ENCODE data around the gene WNT16. TPM values are rescaled to one million over a fixed set of nuclear protein-coding genes. Genes with fewer than 3 reads are reported as not detected.
A peak's percentile ranks its signal among the peaks of the same experiment; 100 is the strongest.

The WNT16 gene
- total RNA-seq (ENCODE audit: low replicate concordance), result 0.64 and 1.1 TPM in 2 replicates
- long read RNA-seq, result 0 reads

- Mint-ChIP-seq H3K4me1 (ENCODE audit: unreplicated experiment) (peaks cover 10% of the 10 kb centered on the region), H3K27ac (peak within 1 kb of the TSS; percentile 13), H3K9me3 (no peaks in the 10 kb centered on the region), H3K27me3 (peaks cover 57% of the 10 kb centered on the region), H3K36me3 (no peaks in the 10 kb centered on the region), H3K4me3 (peak within 1 kb of the TSS; percentile 88)
- DNase-seq (ENCODE audit: extremely low spot score, unreplicated experiment), result no peak
- TF ChIP-seq, protein P1, sequence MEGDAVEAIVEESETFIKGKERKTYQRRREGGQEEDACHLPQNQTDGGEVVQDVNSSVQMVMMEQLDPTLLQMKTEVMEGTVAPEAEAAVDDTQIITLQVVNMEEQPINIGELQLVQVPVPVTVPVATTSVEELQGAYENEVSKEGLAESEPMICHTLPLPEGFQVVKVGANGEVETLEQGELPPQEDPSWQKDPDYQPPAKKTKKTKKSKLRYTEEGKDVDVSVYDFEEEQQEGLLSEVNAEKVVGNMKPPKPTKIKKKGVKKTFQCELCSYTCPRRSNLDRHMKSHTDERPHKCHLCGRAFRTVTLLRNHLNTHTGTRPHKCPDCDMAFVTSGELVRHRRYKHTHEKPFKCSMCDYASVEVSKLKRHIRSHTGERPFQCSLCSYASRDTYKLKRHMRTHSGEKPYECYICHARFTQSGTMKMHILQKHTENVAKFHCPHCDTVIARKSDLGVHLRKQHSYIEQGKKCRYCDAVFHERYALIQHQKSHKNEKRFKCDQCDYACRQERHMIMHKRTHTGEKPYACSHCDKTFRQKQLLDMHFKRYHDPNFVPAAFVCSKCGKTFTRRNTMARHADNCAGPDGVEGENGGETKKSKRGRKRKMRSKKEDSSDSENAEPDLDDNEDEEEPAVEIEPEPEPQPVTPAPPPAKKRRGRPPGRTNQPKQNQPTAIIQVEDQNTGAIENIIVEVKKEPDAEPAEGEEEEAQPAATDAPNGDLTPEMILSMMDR (conservative IDR thresholded peaks at IDR 0.05), result no peak
These were observed at the start of gene WNT16 for GRCh38 chr7:121328508-121329190. WNT16 (plus strand) TSS chr7:121329000; CDS start chr7:121329293, 293 bp downstream.

DNA sequence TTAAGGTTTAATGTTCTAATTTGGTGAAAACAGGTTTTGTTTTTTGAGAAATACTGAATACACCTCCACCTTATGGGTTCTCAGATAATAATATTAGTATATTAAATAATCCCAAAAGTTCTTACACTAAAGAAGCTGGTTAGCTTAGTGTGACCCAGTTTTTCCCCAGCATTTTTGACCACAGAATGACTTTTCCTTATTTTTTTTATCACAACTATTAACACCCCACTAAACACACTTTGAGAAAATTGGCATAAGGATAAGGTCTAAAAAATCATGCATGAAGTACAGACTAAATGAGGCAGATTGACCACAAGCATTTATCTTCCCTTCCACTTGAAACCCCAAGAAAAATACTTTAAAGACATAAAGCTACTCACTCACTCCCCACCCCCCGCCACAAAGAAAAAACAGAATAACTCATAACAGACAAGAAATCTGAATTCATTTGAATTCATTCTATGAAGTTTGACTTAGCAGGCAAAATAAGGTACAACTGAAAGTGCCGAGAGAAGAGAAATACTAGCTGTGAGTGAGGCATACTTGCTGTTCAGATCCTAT lies 49.7 kb upstream of the WNT16 start:
- Mint-ChIP-seq H3K4me3 (no peak overlapping the region), H3K27ac (no peak overlapping the region), H3K36me3 (no peaks in the 10 kb centered on the region), H3K9me3 (no peaks in the 10 kb centered on the region), H3K4me1 (ENCODE audit: unreplicated experiment) (no peaks in the 10 kb centered on the region), H3K27me3 (no peaks in the 10 kb centered on the region)
- no peak for DNase-seq (ENCODE audit: extremely low spot score, unreplicated experiment)
- TF ChIP-seq, protein P1 (conservative IDR thresholded peaks at IDR 0.05), result no peak

DNA sequence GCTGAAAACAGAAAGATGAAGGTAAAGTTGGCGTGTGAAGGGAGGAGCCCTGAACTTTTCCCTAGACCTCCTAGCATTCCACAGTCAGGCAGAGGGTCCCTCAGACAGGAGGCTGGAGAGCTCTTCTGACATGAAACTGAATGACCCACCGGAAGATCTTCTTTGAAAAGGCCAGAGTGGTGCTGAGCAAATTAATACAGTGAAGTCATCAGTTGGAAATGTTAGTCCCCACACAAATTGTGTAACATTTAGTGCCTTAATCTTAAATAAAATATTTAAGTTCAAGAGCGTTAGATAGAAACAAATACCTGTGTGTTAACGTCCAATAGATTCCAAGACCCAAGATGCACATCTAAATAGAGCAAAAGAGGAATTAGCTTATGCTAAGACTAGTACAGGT lies 49.0 kb upstream of the WNT16 start:
- Mint-ChIP-seq H3K36me3 (no peaks in the 10 kb centered on the region), H3K4me3 (no peak overlapping the region), H3K27ac (no peak overlapping the region), H3K4me1 (ENCODE audit: unreplicated experiment) (no peaks in the 10 kb centered on the region), H3K9me3 (no peaks in the 10 kb centered on the region), H3K27me3 (no peaks in the 10 kb centered on the region)
- TF ChIP-seq, protein P1 (conservative IDR thresholded peaks at IDR 0.05), result no peak
- DNase-seq (ENCODE audit: extremely low spot score, unreplicated experiment), result no peak

- no peaks in the 10 kb centered on the region for H3K4me1 Mint-ChIP-seq (ENCODE audit: unreplicated experiment)
- no peak overlapping the region for H3K4me3 Mint-ChIP-seq
- TF ChIP-seq, protein P1 (conservative IDR thresholded peaks at IDR 0.05), result no peak
- H3K9me3 Mint-ChIP-seq, result peaks cover 4% of the 10 kb centered on the region
- no peak for DNase-seq (ENCODE audit: extremely low spot score, unreplicated experiment)
- H3K36me3 Mint-ChIP-seq, result no peaks in the 10 kb centered on the region
- no peaks in the 10 kb centered on the region for H3K27me3 Mint-ChIP-seq
- H3K27ac Mint-ChIP-seq, result no peak overlapping the region
These were observed 48.1 kb upstream of the WNT16 start for GRCh38 chr7:121280656-121281055.

DNA sequence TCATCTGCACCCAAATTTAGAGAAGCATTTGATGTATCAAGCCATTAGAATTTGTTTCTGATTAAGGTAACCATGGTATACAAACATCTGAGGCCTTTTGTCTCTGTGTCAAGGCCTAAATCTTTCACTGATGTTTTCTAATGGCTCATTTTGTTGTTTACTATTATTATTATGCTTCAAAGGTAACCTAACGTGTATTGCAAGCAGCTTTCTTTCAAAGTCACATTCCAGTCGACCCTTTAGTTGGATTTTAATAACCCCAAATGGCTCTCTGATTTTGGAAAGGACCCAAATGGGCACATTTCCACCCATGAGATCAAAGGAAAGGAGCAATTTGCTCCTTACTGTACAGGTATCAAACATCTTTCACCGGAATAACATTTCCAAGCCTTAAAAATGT lies 46.7 kb upstream of the WNT16 start:
- Mint-ChIP-seq H3K4me1 (ENCODE audit: unreplicated experiment) (no peaks in the 10 kb centered on the region), H3K9me3 (peaks cover 5% of the 10 kb centered on the region), H3K36me3 (no peaks in the 10 kb centered on the region), H3K4me3 (no peak overlapping the region), H3K27ac (no peak overlapping the region), H3K27me3 (no peaks in the 10 kb centered on the region)
- no peak for DNase-seq (ENCODE audit: extremely low spot score, unreplicated experiment)
- TF ChIP-seq, protein P1 (conservative IDR thresholded peaks at IDR 0.05), result no peak
